GM04503 (cell line): Measurements from ENCODE around the gene LCE7A.

Experiments used
- DNase-seq: peaks from one replicate; pipeline ENCODE4 v3.0.0-alpha.2; 2012; ENCODE audit warnings: low read depth

The LCE7A gene

GRCh38 chr1:152859696-152860095 is at the start of gene LCE7A:
Gene LCE7A (plus strand): TSS chr1:152859996. CDS start chr1:152860698, 702 bp downstream.
- DNase-seq, result no peak

GRCh38 chr1:152811050-152811449 is 48.7 kb upstream of the LCE7A start:
- no peak for DNase-seq

GRCh38 chr1:152811671-152812070 is 48.1 kb upstream of the LCE7A start, which contains the start of gene LCE1B:
Gene LCE1B (plus strand): TSS chr1:152811971. CDS start chr1:152812447, 476 bp downstream.
- no peak for DNase-seq

GRCh38 chr1:152817309-152817708 is 42.5 kb upstream of the LCE7A start:
- no peak for DNase-seq

GRCh38 chr1:152823294-152823693 is 36.5 kb upstream of the LCE7A start:
- DNase-seq, result no peak

- no peak for DNase-seq
Measured at GRCh38 chr1:152824964-152825363, 34.8 kb upstream of the LCE7A start.

- no peak for DNase-seq
Measured at GRCh38 chr1:152827173-152827572, 32.6 kb upstream of the LCE7A start, which contains the start of gene LCE1A. Gene LCE1A (plus strand): TSS chr1:152827473. CDS start chr1:152827473, 0 bp downstream.

GRCh38 chr1:152836870-152837269 is 22.9 kb upstream of the LCE7A start:
- DNase-seq, result no peak

- DNase-seq, result no peak
Measured at GRCh38 chr1:152842556-152842955, 17.2 kb upstream of the LCE7A start, which contains the start of gene LCE6A. Gene LCE6A (plus strand): TSS chr1:152842856. CDS start chr1:152843521, 665 bp downstream.

GRCh38 chr1:152855661-152856060 is 4.1 kb upstream of the LCE7A start:
- DNase-seq, result peak; percentile 18

- DNase-seq, result no peak
Measured at GRCh38 chr1:152858062-152858461, 1.7 kb upstream of the LCE7A start.

GRCh38 chr1:152860129-152860528 is 333 bp downstream of the LCE7A start:
- DNase-seq, result no peak

GRCh38 chr1:152861374-152861773 is 1.6 kb downstream of the LCE7A start:
- DNase-seq, result no peak

- no peak for DNase-seq
Measured at GRCh38 chr1:152864443-152864842, 4.6 kb downstream of the LCE7A start.

GRCh38 chr1:152866321-152866720 is 6.5 kb downstream of the LCE7A start:
- DNase-seq, result no peak

GRCh38 chr1:152869808-152870419 is 10.1 kb downstream of the LCE7A start:
- no peak for DNase-seq

- DNase-seq, result no peak
Measured at GRCh38 chr1:152870831-152871730, 11.3 kb downstream of the LCE7A start.

- no peak for DNase-seq
Measured at GRCh38 chr1:152871731-152872126, 11.9 kb downstream of the LCE7A start.

GRCh38 chr1:152873495-152873894 is 13.7 kb downstream of the LCE7A start:
- no peak for DNase-seq

- no peak for DNase-seq
Measured at GRCh38 chr1:152876827-152877226, 17.0 kb downstream of the LCE7A start.

- DNase-seq, result no peak
Measured at GRCh38 chr1:152878042-152878441, 18.2 kb downstream of the LCE7A start, which contains the start of gene SMCP. Gene SMCP (plus strand): TSS chr1:152878322. CDS start chr1:152884423, 6,101 bp downstream.

GRCh38 chr1:152879559-152880198 is 19.9 kb downstream of the LCE7A start:
- no peak for DNase-seq
